Activated CD8-positive, alpha-beta memory T cell treated with anti-CD3 and anti-CD28 coated beads for 4 hours (primary cell): ENCODE measurements around the gene TCTN2.

ENCODE experiments used
- DNase-seq, 2 donors: peaks; one replicate each; pipeline ENCODE4 v3.0.0-alpha.2; 2020; ENCODE audit warnings: low read depth in 2 of 2

The TCTN2 gene

DNA sequence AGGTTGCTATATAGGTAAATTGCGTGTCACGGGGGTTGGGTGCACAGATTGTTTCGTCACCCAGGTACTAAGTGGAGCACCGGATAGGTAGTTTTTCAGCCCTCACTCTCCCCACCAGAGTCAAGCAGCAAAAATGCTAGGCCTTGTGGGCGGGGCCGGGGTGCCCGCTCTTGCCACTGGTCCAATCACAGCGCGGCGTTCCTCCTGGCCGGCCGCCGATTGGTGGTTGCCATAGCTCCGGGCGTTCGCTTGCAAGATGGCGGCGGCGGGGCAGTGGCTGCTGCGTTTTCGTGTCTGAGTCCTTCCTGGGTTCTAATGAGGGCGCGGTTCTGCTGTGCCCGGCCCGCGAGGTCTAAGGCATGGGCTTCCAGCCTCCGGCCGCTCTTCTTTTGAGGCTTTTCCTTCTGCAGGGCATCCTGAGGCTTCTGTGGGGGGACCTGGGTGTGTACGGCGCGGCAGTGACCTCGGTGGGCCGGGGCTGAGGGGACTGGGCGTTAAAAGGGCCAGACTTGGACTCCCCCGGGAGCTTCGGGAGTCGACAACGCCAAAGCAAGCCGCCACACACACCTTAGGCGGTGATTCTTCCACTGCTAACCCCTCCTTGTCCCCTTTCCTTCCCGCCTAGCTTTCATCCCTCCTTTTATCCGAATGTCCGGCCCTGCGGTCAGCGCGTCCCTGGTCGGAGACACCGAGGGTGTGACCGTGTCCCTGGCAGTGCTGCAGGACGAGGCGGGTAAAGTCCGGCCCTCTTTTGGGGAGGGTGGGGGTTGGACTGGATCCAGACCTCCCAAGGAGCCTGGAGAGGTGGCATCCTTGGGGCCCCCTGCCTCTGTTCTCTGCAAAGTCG, at the start of gene TCTN2:
Gene TCTN2 (plus strand): TSS at position 232 of the 847 bp plus-strand sequence. CDS start 128 bp downstream, at position 360.
- peak; percentile 84 to 86 for DNase-seq

DNA sequence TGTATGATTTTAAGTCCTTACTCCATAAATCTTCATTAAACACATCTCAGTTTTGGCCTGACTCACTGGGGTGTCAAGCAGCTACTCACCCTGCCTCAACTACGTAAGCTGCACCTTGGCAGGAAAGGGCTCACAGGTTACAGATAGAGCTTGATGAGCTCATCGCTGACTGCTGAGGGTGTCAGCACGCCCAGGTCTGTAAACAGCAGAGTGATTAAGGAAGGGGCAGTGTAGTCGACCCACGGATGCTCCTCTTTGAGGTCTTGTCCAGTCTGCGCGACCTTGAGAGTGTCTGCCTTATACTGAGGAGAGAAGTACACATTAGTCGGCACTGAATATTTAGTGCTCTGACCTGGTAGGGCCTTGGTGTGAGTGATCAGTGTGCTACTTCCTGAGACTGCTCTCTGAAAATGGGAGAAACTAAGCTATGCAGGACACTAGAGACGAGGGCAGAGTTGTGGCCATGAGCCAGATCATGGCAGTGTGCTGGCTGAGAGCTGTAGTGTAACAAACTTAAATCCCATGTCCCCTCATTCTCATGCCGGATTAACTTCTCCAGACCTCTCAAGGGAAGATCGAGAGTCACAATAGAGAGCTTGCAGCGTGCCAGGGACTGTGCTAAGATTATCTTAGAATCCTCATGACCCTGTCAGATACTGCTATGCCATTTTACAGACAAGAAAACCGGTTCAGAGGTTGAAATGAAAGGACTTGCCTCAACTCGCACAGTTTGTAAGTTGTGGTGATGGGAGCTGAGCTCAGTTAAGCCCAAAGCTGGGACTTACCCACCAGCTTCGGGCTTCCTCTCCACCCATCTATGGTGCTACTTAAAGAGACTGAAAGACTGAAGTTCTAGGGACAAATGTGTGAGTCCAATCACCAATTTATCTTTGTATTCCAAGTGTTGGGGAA, 49.0 kb upstream of the TCTN2 start:
- DNase-seq = no peak

DNA sequence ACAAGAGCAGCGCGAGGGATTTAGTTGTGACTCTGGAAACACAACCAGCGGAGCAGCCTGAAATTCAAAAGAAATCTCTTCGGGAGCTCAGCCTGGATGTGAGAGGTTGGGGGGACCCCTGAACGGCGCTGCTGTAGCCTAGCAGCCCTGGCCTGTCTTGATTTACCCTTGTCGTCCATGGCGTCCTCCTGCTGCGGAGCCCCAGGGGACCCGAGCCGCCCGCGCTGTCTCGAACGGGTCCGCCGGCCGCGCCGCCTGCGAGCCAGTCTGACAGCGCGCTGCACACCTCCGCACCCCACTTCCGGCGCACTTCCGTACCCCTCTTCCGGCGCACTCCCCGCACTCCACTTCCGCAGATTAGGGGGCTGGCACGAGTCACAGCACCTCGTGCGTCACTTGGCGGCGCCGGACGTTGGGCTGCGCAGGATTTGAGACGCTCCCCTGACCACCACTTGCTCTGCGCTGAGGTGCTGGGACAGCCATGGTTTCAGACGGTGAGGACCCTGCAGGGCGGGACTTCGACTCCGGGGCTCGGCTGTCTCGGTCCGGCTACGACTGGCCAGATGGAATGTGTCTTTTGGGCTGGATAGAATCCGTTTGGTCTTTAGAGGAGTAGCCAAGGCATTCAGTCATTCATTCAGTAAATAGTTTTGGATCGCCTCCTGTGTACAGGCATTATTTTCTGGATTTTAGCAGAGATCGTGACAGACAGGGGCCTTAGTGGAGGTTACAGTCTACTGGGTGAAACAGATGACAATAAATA, 37.4 kb upstream of the TCTN2 start, which contains the start of the genes EIF2B1 and GTF2H3:
Gene EIF2B1 (minus strand): TSS at position 308 of the 763 bp plus-strand sequence. CDS start 129 bp downstream, at position 179.
Gene GTF2H3 (plus strand): TSS at position 451 of the 763 bp plus-strand sequence. CDS start 31 bp downstream, at position 482.
- DNase-seq = peak; percentile 94 to 95

DNA sequence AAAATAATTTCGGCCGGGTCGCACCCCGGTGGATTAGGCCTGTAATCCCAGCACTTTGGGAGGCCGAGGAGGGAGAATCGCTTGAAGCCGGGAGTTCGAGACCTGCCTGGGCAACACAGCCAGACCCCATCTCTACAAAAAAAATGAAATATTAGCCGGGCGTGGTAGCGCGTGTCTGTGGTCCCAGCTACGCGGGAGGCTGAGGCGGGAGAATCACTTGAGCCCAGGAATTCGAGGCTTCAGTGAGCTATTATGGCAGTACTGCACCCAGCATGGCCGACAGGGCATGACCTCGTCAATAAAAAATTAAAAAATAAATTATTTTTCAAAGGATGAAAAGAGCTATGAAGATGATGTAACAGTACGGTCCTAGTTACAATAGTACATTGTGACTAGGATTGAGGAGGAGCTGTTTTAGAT, 36.8 kb upstream of the TCTN2 start:
- DNase-seq = no peak

DNA sequence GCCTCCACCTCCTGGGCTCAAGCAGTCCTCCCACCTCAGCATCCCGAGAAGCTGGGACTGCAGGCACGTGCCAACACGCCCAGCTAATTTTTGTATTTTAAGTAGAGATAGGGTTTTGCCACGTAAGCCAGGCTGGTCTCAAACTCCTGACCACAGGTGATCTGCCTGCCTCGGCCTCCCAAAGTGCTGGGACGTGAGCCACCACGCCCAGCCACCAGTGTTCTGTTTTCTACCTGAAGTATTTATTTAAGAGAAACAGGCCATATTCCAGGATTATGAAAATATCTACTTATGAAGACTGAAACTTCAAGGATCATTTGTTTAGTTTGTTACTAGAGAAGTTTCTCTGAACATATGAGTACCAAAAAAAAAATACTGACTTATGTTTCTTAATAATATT, 27.0 kb upstream of the TCTN2 start:
- DNase-seq = no peak

DNA sequence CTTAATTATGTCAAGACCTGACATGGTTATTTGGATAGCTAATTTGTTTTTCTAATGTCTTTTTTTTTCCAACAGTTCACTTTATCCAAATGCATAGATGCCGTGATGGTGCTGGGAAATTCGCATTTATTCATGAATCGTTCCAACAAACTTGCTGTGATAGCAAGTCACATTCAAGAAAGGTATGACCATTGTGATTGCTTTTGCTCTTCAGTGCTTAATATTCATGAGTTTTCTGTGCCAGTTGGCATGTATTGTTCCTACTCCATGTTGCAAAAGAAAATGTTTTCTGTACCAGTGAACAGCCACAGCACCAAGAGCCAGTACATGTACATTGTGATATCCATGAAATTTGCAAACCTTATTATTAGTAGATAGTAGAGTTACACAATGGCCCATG, 25.5 kb upstream of the TCTN2 start:
- no peak for DNase-seq

DNA sequence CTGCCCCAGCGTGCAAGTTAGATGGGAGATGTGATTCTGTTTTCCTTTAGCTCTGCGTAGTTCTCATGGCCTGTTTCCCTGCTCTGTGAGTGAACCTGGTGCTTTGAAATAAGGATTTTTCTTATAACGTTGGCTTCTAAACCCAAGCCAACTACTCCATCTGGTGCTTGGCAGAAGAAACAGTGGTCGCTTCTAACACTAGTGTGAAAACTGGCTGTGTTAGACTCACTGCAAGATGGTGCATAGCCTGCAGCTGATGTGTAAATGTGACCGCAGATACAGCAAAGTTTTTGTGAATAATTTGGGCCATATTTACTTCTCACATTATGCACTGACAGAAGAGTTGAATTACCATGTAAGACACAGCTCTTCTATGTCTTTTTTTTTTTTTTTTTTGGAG, 25.0 kb upstream of the TCTN2 start:
- no peak for DNase-seq

DNA sequence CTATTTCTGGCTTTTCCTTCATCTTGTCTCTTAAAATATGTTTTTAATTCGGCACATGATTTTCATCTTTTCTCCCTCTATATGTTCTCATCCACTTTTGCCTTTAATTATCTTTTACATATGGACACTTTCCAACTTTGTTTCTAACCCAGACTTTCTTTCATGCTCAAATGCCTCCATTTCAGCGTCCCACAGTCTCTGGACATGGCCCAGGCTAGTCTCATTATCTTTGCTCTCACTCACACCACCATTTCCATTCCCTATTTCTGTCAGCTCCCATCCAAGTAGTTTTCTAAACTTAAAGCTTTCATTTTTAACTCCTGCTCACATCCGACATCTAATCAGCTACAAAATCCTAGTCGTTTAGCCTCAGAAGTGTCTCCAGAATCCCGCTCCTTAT, 22.5 kb upstream of the TCTN2 start:
- no peak for DNase-seq

DNA sequence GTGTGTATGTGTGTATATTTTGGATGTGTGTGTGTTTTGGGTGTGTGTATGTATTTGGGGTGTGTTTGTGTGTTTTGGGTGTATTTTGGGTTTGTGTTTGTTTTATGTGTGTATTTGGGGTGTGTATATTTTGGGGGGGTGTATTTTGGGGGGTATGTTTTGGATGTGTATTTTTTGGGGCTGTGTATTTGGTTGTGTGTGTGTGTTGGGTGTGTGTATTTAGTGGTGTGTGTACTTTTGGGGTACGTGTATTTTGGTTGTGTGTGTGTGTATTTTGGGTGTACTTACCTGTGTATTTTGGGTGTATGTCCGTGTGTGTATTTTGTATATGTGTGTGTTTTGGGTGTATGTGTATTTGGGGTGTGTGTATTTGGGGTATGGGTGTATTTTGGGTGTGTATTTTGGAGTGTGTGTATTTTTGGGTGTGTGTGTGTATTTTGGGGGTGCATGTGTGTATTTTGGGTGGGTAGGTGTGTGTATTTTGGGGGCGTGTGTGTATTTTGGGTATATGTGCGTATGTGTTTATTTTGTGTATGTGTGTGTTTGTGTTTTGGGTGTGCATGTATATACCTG, 16.7 kb upstream of the TCTN2 start:
- DNase-seq = no peak

DNA sequence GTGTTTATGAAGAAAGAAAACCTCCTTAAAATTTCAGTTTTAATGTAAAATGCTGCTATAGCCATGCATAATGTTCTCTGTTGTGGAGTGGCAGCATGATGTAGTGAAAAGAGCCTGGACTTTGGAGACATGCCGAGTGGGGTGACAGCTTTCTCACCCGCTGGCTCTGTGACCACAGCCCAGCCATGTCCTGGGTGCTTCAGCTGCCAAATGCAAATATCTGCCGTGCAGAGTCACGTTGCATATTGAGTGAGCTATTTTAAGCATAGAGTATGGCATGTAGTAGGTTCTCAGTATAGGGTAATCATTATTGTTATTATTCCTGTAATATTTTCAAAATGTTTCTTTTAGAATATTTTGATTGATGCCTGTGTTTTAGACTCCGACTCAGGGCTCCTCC, 15.5 kb upstream of the TCTN2 start:
- no peak for DNase-seq

DNA sequence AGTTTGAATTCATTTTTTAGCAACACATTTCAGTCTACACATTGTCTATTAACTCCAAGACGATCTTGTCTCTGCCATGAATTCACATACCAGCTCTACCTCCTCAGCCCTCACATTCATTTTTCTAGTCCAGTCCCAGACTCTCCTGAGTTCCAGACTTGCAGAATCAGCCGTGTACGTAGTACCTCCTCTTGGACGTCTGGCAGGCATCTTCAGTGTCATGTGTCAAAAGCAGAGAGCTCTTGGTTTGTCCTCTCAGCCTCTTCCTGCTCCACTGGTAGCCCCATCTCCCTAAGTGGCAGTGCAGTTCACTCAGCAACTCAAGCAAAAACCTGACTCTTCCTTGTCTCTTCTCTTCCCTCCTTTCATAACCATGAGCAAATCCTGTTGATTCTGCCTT, 14.5 kb upstream of the TCTN2 start:
- no peak for DNase-seq

DNA sequence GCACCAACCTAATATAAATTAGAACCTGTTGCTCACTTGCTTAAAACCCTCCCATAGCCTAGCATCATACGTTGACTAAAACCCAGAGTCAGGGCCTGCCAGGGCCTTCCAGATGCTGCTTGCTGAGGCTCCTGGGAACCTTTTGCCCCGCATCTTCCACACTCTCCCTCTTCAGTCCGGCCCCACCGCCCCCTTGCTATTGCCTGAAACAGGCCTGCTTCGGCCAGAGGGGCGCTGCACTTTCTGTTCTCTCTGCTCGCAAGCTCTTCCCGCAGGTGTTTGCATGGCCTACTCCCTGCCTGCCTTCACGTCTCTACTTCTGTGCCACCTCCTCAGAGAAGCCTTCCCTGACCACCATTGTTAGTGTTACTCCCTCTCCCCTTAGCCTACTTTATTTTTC, 13.7 kb upstream of the TCTN2 start:
- DNase-seq = no peak

DNA sequence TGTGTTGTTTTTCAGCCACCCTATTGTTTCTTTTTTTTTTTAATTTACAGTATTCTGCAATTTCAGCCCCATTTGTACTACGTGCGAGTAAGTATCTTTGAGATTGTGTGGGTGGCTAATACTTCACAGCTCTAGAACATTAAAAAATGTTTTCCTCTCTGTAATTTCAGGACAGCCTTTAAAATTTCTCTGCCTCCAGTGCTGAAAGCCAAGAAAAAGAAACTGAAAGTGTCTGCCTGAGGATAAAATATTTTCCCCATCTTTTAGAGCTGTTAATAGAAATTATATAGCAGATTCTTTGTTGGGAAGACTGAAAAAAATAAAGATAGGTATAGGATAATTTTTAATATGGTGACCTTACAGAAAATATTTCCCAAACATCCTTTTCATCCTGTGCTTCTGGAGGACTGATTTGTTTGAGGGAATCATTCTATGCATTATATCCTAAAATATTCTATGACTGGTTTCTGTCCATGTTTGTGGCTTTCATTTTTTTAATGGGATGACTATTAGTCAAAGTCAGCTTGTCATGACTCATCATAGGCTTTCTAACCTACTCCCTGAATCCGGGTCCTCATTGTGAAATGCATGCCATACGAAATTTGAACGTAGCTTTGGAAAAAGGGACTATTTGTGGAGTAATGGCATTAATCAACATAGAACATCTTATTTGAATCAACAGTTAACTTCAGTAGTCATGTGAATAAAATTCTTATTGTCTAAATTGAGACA, 10.8 kb upstream of the TCTN2 start:
- DNase-seq = no peak

DNA sequence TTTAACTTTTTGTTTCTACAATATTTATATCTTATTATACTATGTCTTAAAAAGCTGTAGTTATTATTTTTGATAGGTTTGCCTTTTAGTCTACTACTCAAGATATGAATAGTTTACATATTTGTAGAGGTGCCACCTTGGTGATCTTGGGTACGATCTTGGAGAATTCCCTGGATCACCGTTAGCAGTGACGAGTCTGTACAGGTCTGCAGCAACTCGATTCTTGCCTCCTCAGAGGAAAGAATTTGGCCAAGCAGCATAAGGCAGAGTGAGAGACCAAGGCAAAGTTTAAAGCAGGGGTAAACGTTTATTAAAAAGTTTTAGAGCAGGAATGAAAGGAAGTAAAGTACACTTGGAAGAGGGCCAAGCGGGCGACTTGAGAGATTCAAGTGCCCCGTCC, 3.1 kb upstream of the TCTN2 start:
- no peak for DNase-seq

DNA sequence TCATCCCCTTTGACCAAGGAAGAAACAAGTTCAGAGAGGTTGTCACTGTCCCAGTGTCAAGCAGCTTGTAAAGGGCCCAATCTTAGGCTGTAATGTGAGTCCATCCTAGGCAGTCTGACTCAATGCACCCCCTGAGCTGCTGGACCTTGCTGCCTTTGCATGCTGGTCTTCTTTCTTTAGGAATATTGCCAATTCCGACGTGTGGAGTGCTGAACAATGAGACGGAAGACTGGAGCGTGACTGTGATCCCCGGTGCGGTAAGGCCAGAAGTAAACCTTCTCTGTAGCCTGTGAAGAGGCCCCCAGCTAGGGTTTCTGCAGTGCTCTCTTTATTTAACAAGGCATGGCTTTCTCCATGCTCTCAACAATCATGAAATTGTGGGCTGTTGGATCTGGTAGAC, 963 bp downstream of the TCTN2 start:
- DNase-seq = no peak

DNA sequence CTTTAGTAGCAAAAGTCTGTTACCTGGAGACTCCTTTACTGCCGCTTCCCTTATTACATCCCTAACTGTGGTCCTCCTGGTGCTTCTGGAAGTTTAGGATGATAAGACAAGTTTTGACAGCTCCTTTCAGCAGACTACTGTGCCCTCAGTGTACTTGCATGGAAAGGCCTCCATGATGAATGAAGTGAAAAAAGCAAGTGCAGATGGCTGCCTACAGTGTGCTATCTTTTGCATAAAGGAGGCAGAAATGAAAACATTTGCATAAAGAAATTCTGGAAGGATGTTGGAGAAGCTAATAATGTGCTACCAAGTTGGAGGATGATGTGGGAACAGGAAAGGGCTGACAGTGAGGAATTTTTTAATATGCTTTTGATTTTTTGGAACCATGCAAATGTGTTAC, 4.5 kb downstream of the TCTN2 start:
- no peak for DNase-seq

DNA sequence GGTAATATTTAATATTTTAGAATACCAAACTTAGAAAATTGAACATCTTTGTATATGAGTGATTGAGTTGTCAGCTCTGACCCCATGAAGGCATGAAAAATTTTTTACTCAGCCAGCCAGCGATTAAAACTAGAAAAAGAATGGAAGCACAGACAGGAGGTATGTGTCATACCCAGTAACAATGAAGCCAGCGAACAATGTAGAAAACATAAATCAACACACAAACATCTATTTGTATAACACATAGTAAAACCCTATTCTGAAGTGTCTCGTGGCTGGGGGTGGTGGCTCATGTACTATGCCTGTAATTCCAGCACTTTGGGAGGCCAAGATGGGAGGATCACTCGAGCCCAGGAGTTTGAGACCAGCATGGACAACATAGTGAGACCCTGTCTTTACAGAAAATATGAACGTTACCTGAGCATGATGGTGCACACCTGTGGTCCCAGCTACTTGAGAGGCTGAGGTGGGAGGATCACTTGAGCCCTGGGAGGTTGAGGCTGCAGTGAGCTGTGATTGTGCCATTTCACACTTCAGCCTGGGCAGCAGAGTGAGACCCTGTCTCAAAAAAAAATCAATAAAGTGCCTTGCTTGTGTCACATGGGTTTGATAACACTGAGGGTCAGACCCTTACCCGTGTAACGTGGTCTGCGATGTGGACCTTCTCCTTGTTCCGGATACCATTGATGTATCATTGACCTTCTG, 5.9 kb downstream of the TCTN2 start:
- no peak for DNase-seq

DNA sequence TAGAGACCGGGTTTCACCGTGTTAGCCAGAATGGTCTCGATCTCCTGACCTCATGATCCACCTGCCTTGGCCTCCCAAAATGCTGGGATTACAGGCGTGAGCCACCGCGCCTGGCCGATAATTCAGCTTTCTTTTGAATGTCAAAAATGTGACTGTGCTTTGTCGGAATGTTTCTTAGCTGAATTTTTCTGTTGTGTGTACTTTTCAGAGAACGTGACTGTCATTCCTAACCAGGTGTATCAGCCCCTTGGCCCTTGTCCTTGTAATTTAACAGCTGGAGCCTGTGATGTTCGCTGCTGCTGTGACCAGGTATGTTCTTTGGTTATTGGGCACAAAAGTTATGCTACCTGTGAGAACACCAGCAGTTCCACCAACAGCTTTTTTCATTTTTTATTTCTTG, 8.1 kb downstream of the TCTN2 start:
- DNase-seq = no peak

DNA sequence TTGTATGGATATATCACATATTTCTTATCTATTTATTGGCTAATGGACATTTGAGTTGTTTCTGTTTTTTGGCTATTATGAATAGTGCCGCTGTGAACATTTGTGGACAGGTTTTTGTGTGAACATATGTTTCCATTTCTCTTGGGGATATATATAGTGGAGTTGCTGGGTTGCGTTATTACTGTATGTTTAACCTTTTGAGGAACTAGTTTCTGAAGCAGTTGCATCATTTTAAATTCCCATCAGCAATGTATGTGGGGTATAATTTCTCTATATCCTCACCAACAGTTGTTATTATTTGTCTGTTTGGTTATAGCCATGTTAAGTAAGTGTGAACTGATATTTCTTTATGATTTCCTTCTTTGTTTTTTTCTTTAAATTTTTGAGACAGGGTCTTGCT, 10.7 kb downstream of the TCTN2 start:
- no peak for DNase-seq

DNA sequence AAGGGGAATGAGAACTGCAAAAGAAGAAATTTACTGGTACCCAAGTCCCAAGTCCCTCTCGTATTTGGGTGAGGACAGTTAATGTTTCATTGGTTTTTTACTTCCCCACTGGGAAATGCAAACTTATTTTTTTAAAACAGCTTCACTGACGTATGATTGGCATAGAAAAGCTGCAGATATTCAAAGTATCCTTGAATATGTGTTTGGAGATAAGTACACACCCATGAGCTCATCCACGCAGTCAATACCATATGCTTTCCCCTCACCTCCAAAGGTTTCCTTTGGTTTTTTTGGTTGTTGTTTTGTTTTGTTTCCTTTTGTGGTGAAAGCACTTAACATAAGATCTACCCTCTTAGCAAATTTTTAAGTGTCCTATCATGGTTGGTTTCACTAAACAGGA, 13.1 kb downstream of the TCTN2 start:
- no peak for DNase-seq
